ENCODE data around the gene ANO1. TPM values are rescaled to one million over a fixed set of nuclear protein-coding genes. Genes with fewer than 3 reads are reported as not detected.

The ANO1 gene
- total RNA-seq, 1 experiment from 2014 or later = 17.8 TPM

GRCh38 chr11:70104419-70104818 is 26.3 kb downstream of the ANO1 start:
- Mint-ChIP-seq H3K27ac (ENCODE audit: unreplicated experiment) (no peak overlapping the region), H3K27me3 (ENCODE audit: unreplicated experiment) (no peaks in the 10 kb centered on the region), H3K4me3 (ENCODE audit: low read depth, unreplicated experiment) (no peak overlapping the region), H3K9me3 (ENCODE audit: low read depth, unreplicated experiment) (no peaks in the 10 kb centered on the region), H3K36me3 (ENCODE audit: insufficient read depth, unreplicated experiment) (no peaks in the 10 kb centered on the region), H3K4me1 (ENCODE audit: low read depth, unreplicated experiment) (no peaks in the 10 kb centered on the region)
- no peak for DNase-seq
- intact Hi-C loops (cut with micrococcal nuclease; ENCODE audit: unreplicated experiment) = no loop called here
- CTCF ChIA-PET = no interaction called here
- BruUV-seq (replicated peaks) = no TSS peak
- no peak for TF ChIP-seq CTCF (IDR thresholded peaks at IDR 0.05; ENCODE audit: unreplicated experiment)

- CTCF ChIA-PET = no interaction called here
- DNase-seq = no peak
- no TSS peak for BruUV-seq (replicated peaks)
Measured at GRCh38 chr11:70104961-70105360, 26.8 kb downstream of the ANO1 start.

GRCh38 chr11:70105369-70105754 is 27.2 kb downstream of the ANO1 start:
- no TSS peak for BruUV-seq (replicated peaks)
- Mint-ChIP-seq H3K4me1 (ENCODE audit: low read depth, unreplicated experiment) (no peaks in the 10 kb centered on the region), H3K36me3 (ENCODE audit: insufficient read depth, unreplicated experiment) (no peaks in the 10 kb centered on the region), H3K9me3 (ENCODE audit: low read depth, unreplicated experiment) (no peaks in the 10 kb centered on the region), H3K27ac (ENCODE audit: unreplicated experiment) (no peak overlapping the region), H3K27me3 (ENCODE audit: unreplicated experiment) (no peaks in the 10 kb centered on the region), H3K4me3 (ENCODE audit: low read depth, unreplicated experiment) (no peak overlapping the region)
- CTCF ChIA-PET = no interaction called here
- DNase-seq = no peak
- no peak for TF ChIP-seq CTCF (IDR thresholded peaks at IDR 0.05; ENCODE audit: unreplicated experiment)
- intact Hi-C loops (cut with micrococcal nuclease; ENCODE audit: unreplicated experiment) = no loop called here

More at GRCh38 chr11:70104961-70105360, 26.8 kb downstream of the ANO1 start:
- H3K9me3 Mint-ChIP-seq (ENCODE audit: low read depth, unreplicated experiment) = no peaks in the 10 kb centered on the region
- H3K27me3 Mint-ChIP-seq (ENCODE audit: unreplicated experiment) = no peaks in the 10 kb centered on the region
- H3K4me1 Mint-ChIP-seq (ENCODE audit: low read depth, unreplicated experiment) = no peaks in the 10 kb centered on the region
- no peak overlapping the region for H3K4me3 Mint-ChIP-seq (ENCODE audit: low read depth, unreplicated experiment)
- no peaks in the 10 kb centered on the region for H3K36me3 Mint-ChIP-seq (ENCODE audit: insufficient read depth, unreplicated experiment)
- intact Hi-C loops (cut with micrococcal nuclease; ENCODE audit: unreplicated experiment) = no loop called here
- no peak overlapping the region for H3K27ac Mint-ChIP-seq (ENCODE audit: unreplicated experiment)
- TF ChIP-seq CTCF (IDR thresholded peaks at IDR 0.05; ENCODE audit: unreplicated experiment) = no peak

GRCh38 chr11:70105755-70106571 is 27.8 kb downstream of the ANO1 start:
- DNase-seq = no peak
- BruUV-seq (replicated peaks) = no TSS peak
- no peaks in the 10 kb centered on the region for H3K9me3 Mint-ChIP-seq (ENCODE audit: low read depth, unreplicated experiment)
- CTCF ChIA-PET = no interaction called here
- no peak overlapping the region for H3K4me3 Mint-ChIP-seq (ENCODE audit: low read depth, unreplicated experiment)
- no peaks in the 10 kb centered on the region for H3K36me3 Mint-ChIP-seq (ENCODE audit: insufficient read depth, unreplicated experiment)
- no peaks in the 10 kb centered on the region for H3K4me1 Mint-ChIP-seq (ENCODE audit: low read depth, unreplicated experiment)
- intact Hi-C loops (cut with micrococcal nuclease; ENCODE audit: unreplicated experiment) = no loop called here
- H3K27ac Mint-ChIP-seq (ENCODE audit: unreplicated experiment) = no peak overlapping the region
- TF ChIP-seq CTCF (IDR thresholded peaks at IDR 0.05; ENCODE audit: unreplicated experiment) = no peak
- H3K27me3 Mint-ChIP-seq (ENCODE audit: unreplicated experiment) = no peaks in the 10 kb centered on the region
